ENCODE results near the gene FSD1L. TPM values are rescaled to one million over a fixed set of nuclear protein-coding genes. Genes with fewer than 3 reads are reported as not detected.

FSD1L gene
- total and polyA plus RNA-seq, 2 of the 13 experiments (the other 11 are each of a cell fraction or from before 2014, with no cell fraction given), result 4.1 to 5.1 TPM

GRCh38 chr9:105418588-105419500, 29.0 kb upstream of the FSD1L start (continued):
- no peak for TF ChIP-seq IRF1 (CRISPR knock-in tag; IDR thresholded peaks at IDR 0.05; ENCODE audit: low read depth)
- TF ChIP-seq AKAP8 (CRISPR knock-in tag; IDR thresholded peaks at IDR 0.05), result peak; percentile 64; the same call in 1 of the 2 replicates
- TF ChIP-seq CTCF (CRISPR knock-in tag; IDR thresholded peaks at IDR 0.05), result 0 out of 2 replicates have a peak, but pooled peaks have one; percentile 21
- no peak for TF ChIP-seq ZFYVE20 (CRISPR knock-in tag; IDR thresholded peaks at IDR 0.05; ENCODE audit: borderline replicate concordance, low read depth)
- TF ChIP-seq ZNF710 (CRISPR knock-in tag; IDR thresholded peaks at IDR 0.05; ENCODE audit: borderline replicate concordance), result peak; percentile 80; the same call in 1 of the 2 replicates
- TF ChIP-seq ZBTB21 (CRISPR knock-in tag; IDR thresholded peaks at IDR 0.05), result no peak
- TF ChIP-seq ZNF530 (CRISPR knock-in tag; IDR thresholded peaks at IDR 0.05; ENCODE audit: low read depth), result no peak
- TF ChIP-seq SMC3 (IDR thresholded peaks at IDR 0.05; ENCODE audit: low read length), result no peak
- no peak for TF ChIP-seq ZBTB40 (IDR thresholded peaks at IDR 0.05)
- TF ChIP-seq ZBTB40 (CRISPR knock-in tag; IDR thresholded peaks at IDR 0.05), result peak; percentile 52; the same call in 1 of the 2 replicates
- TF ChIP-seq ZNF557 (CRISPR knock-in tag; IDR thresholded peaks at IDR 0.05), result no peak
- TF ChIP-seq RORA (CRISPR knock-in tag; IDR thresholded peaks at IDR 0.05), result no peak; the same call in 1 of the 2 replicates

Measured in HepG2 (cell line).